Measurements from ENCODE around the gene RARS1. TPM values are rescaled to one million over a fixed set of nuclear protein-coding genes. Genes with fewer than 3 reads are reported as not detected.

The RARS1 gene
- total and polyA plus RNA-seq, 4 experiments from 2014 or later: 19.1 to 82.8 (median 57.6) TPM

DNA sequence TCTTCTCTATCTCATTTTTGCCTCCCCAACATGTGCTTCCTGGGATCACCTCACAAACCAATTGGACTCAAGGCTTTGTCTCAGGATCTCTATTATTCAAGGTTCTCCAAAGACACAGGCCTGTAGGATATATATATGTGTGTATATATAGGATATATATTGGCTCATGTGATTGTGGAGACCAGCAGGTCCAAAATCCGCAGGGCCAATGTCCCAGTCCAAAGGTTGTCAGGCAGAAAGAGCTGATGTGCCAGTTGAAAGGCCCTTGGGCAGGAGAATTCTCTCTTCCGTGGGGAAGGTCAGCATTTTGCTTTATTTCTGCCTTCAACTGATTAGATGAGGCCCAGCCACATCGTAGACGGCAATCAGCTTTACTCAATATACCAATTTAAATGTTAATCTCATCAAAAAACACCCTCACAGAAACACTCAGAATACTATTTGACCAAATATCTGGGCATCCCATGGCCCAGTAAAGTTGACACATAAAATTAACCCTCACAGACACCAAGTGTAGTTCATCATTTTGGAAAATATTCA is 41.6 kb downstream of the RARS1 start:
- ChIA-PET POLR2A (ENCODE audit: partially characterized antibody) (no interaction called here), CTCF (ENCODE audit: partially characterized antibody) (no interaction called here)
- Histone ChIP-seq H3K27me3 (ENCODE audit: insufficient read depth, low read length) (peaks cover 12% of the 10 kb centered on the region), H3K4me3 (ENCODE audit: low read length in 2 of 2) (no peak overlapping the region), H3K4me1 (ENCODE audit: insufficient read depth, low read length) (peaks cover 7% of the 10 kb centered on the region), H3K9me3 (ENCODE audit: control insufficient read depth in 1 of 2, low read length in 2 of 2) (no peaks in the 10 kb centered on the region), H3K36me3 (ENCODE audit: insufficient read depth, low read length) (no peaks in the 10 kb centered on the region), H3K27ac (ENCODE audit: low read depth, low read length) (no peak overlapping the region)
- Mint-ChIP-seq H3K4me1 (peaks cover 0 to 22% (median 10%) of the 10 kb centered on the region in 4 donors), H3K9me3 (peaks cover 0 to 7% (median 3%) of the 10 kb centered on the region in 8 donors), H3K27ac (no peak overlapping the region), H3K27me3 (peaks cover 27 to 37% of the 10 kb centered on the region in 2 donors), H3K4me3 (peak overlapping the region in 4 of 8 donors; percentile 5 to 59 (median 48)), H3K36me3 (peaks cover 0 to 6% of the 10 kb centered on the region in 2 donors)
- intact Hi-C loops (cut with micrococcal nuclease): no loop called here
- DNase-seq: no peak

GRCh38 chr5:168528521-168529373 is 42.5 kb downstream of the RARS1 start, which contains the start of gene FBLL1:
TSS of gene FBLL1 (plus strand) at chr5:168529305. CDS start at chr5:168529505, 200 bp downstream.
- Histone ChIP-seq H3K36me3 (ENCODE audit: insufficient read depth, low read length) (no peaks in the 10 kb centered on the region), H3K27ac (ENCODE audit: low read depth, low read length) (no peak within 1 kb of the TSS), H3K4me3 (ENCODE audit: low read length in 2 of 2) (no peak within 1 kb of the TSS), H3K4me1 (ENCODE audit: insufficient read depth, low read length) (peaks cover 7% of the 10 kb centered on the region), H3K27me3 (ENCODE audit: insufficient read depth, low read length) (peaks cover 12% of the 10 kb centered on the region), H3K9me3 (ENCODE audit: control insufficient read depth in 1 of 2, low read length in 2 of 2) (no peaks in the 10 kb centered on the region)
- Mint-ChIP-seq H3K27me3 (peaks cover 29 to 47% of the 10 kb centered on the region in 2 donors), H3K36me3 (peaks cover 0 to 4% of the 10 kb centered on the region in 2 donors), H3K4me1 (peaks cover 0 to 22% (median 10%) of the 10 kb centered on the region in 4 donors), H3K27ac (peak within 1 kb of the TSS in 1 of 7 donors; percentile 26), H3K9me3 (peaks cover 0 to 7% (median 4%) of the 10 kb centered on the region in 8 donors), H3K4me3 (peak within 1 kb of the TSS; percentile 23 to 79 (median 71))
- ChIA-PET POLR2A (ENCODE audit: partially characterized antibody) (no interaction called here), CTCF (ENCODE audit: partially characterized antibody) (no interaction called here)
- intact Hi-C loops (cut with micrococcal nuclease): no loop called here
- DNase-seq: peak in 3 of 5 donors; percentile 3 to 11 (median 9)

- intact Hi-C loops (cut with micrococcal nuclease): no loop called here
- H3K4me3 ChIP-seq (ENCODE audit: low read length in 2 of 2): no peak overlapping the region
- DNase-seq: no peak
- H3K27me3 Mint-ChIP-seq: peaks cover 29 to 47% of the 10 kb centered on the region in 2 donors
- H3K9me3 Mint-ChIP-seq: peaks cover 0 to 7% (median 4%) of the 10 kb centered on the region in 8 donors
- H3K27ac ChIP-seq (ENCODE audit: low read depth, low read length): no peak overlapping the region
- peaks cover 0 to 22% (median 10%) of the 10 kb centered on the region in 4 donors for H3K4me1 Mint-ChIP-seq
- H3K36me3 Mint-ChIP-seq: peaks cover 0 to 4% of the 10 kb centered on the region in 2 donors
- no peaks in the 10 kb centered on the region for H3K9me3 ChIP-seq (ENCODE audit: control insufficient read depth in 1 of 2, low read length in 2 of 2)
- H3K27me3 ChIP-seq (ENCODE audit: insufficient read depth, low read length): peaks cover 12% of the 10 kb centered on the region
- H3K36me3 ChIP-seq (ENCODE audit: insufficient read depth, low read length): no peaks in the 10 kb centered on the region
- H3K4me1 ChIP-seq (ENCODE audit: insufficient read depth, low read length): peaks cover 7% of the 10 kb centered on the region
- ChIA-PET POLR2A (ENCODE audit: partially characterized antibody) (no interaction called here), CTCF (ENCODE audit: partially characterized antibody) (no interaction called here)
- H3K27ac Mint-ChIP-seq: no peak overlapping the region
- peak overlapping the region in 7 of 8 donors; percentile 10 to 79 (median 57) for H3K4me3 Mint-ChIP-seq
These were observed 43.3 kb downstream of the RARS1 start for GRCh38 chr5:168529374-168530234.

DNA sequence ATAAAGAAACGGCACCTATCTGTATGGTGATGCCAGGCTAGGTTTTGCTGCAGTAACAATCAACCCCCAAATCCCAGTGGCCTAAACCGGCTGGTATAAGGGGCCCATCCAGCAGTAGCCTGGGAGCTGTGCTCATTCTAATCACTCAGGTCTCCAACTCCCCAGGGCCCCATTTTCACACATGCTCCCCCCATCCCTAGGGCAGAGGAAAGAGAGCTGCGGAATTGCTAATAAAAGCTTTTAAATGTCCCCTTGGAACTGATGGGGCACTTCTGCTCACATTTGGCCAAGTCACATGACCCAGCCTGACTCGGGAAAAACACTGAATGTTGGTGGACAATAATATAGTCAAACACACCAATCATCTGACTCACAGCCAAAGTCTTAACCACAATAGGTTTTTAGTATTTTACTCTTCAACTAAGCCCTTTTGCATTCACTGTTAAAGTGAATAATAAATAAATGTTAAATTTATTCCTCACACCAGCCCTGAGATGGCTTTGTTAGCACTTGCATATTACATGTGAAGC is 44.4 kb downstream of the RARS1 start:
- peaks cover 0 to 22% (median 10%) of the 10 kb centered on the region in 4 donors for H3K4me1 Mint-ChIP-seq
- ChIA-PET CTCF (ENCODE audit: partially characterized antibody) (no interaction called here), POLR2A (ENCODE audit: partially characterized antibody) (no interaction called here)
- peaks cover 0 to 4% of the 10 kb centered on the region in 2 donors for H3K36me3 Mint-ChIP-seq
- H3K9me3 Mint-ChIP-seq: peaks cover 0 to 7% (median 4%) of the 10 kb centered on the region in 8 donors
- Histone ChIP-seq H3K27ac (ENCODE audit: low read depth, low read length) (no peak overlapping the region), H3K9me3 (ENCODE audit: control insufficient read depth in 1 of 2, low read length in 2 of 2) (no peaks in the 10 kb centered on the region), H3K4me3 (ENCODE audit: low read length in 2 of 2) (no peak overlapping the region), H3K4me1 (ENCODE audit: insufficient read depth, low read length) (peaks cover 7% of the 10 kb centered on the region), H3K27me3 (ENCODE audit: insufficient read depth, low read length) (peaks cover 12% of the 10 kb centered on the region), H3K36me3 (ENCODE audit: insufficient read depth, low read length) (no peaks in the 10 kb centered on the region)
- H3K4me3 Mint-ChIP-seq: peak overlapping the region in 6 of 8 donors; percentile 37 to 79 (median 57)
- DNase-seq: no peak
- intact Hi-C loops (cut with micrococcal nuclease): no loop called here
- H3K27ac Mint-ChIP-seq: no peak overlapping the region
- H3K27me3 Mint-ChIP-seq: peaks cover 29 to 48% of the 10 kb centered on the region in 2 donors

DNA sequence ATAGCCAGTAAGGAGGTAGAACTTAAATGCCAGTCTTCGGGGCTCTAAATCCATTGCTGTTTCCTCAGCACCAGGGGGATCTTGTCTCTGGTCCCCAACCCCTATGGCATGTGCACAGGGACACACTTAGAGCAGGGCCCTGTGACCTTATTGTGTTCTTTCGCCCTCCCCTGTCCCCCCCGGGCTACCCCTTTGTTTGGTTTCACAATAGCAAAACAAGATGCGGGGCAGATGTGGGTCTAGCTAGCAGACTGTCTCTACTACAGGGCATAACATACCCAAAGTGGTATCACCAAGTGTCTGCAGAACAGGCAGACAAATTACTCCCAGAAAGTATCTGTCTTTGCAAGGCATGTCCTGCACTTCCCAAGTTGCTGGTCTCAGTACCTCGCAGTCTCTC is 44.9 kb downstream of the RARS1 start:
- Mint-ChIP-seq H3K4me1 (peaks cover 0 to 22% (median 10%) of the 10 kb centered on the region in 4 donors), H3K27ac (no peak overlapping the region), H3K27me3 (peaks cover 29 to 48% of the 10 kb centered on the region in 2 donors), H3K9me3 (peaks cover 0 to 7% (median 4%) of the 10 kb centered on the region in 8 donors), H3K36me3 (peaks cover 0 to 4% of the 10 kb centered on the region in 2 donors), H3K4me3 (no peak overlapping the region)
- Histone ChIP-seq H3K4me1 (ENCODE audit: insufficient read depth, low read length) (peaks cover 7% of the 10 kb centered on the region), H3K27ac (ENCODE audit: low read depth, low read length) (no peak overlapping the region), H3K36me3 (ENCODE audit: insufficient read depth, low read length) (no peaks in the 10 kb centered on the region), H3K27me3 (ENCODE audit: insufficient read depth, low read length) (peaks cover 12% of the 10 kb centered on the region), H3K4me3 (ENCODE audit: low read length in 2 of 2) (no peak overlapping the region), H3K9me3 (ENCODE audit: control insufficient read depth in 1 of 2, low read length in 2 of 2) (no peaks in the 10 kb centered on the region)
- POLR2A ChIA-PET (ENCODE audit: partially characterized antibody): no interaction called here
- intact Hi-C loops (cut with micrococcal nuclease): no loop called here
- CTCF ChIA-PET (ENCODE audit: partially characterized antibody): no interaction called here
- DNase-seq: no peak

- H3K4me1 ChIP-seq (ENCODE audit: insufficient read depth, low read length): peaks cover 7% of the 10 kb centered on the region
- CTCF ChIA-PET (ENCODE audit: partially characterized antibody): no interaction called here
- H3K27me3 Mint-ChIP-seq: peaks cover 29 to 48% of the 10 kb centered on the region in 2 donors
- H3K4me3 ChIP-seq (ENCODE audit: low read length in 2 of 2): no peak overlapping the region
- no peak overlapping the region for H3K27ac Mint-ChIP-seq
- POLR2A ChIA-PET (ENCODE audit: partially characterized antibody): no interaction called here
- no peak overlapping the region for H3K4me3 Mint-ChIP-seq
- peaks cover 12% of the 10 kb centered on the region for H3K27me3 ChIP-seq (ENCODE audit: insufficient read depth, low read length)
- H3K9me3 ChIP-seq (ENCODE audit: control insufficient read depth in 1 of 2, low read length in 2 of 2): no peaks in the 10 kb centered on the region
- no peak overlapping the region for H3K27ac ChIP-seq (ENCODE audit: low read depth, low read length)
- intact Hi-C loops (cut with micrococcal nuclease): no loop called here
- peaks cover 0 to 7% (median 4%) of the 10 kb centered on the region in 8 donors for H3K9me3 Mint-ChIP-seq
- peaks cover 0 to 4% of the 10 kb centered on the region in 2 donors for H3K36me3 Mint-ChIP-seq
- H3K4me1 Mint-ChIP-seq: peaks cover 0 to 22% (median 10%) of the 10 kb centered on the region in 4 donors
- DNase-seq: no peak
- H3K36me3 ChIP-seq (ENCODE audit: insufficient read depth, low read length): no peaks in the 10 kb centered on the region
These were observed 46.0 kb downstream of the RARS1 start for GRCh38 chr5:168531987-168532864.

Data from CD4-positive, alpha-beta memory T cell (primary cell).